OCI-LY7 (cell line): ENCODE results near the gene MMS22L. TPM values are rescaled to one million over a fixed set of nuclear protein-coding genes. Genes with fewer than 3 reads are reported as not detected.

Experiments used
- BruUV-seq: library from RNA; stranded (reverse); fragments of 400-500 nt; replicated peaks from 2 replicates; lab custom pipeline; 2021; lab: Mats Ljungman, UMichigan
- CTCF ChIA-PET: fragments of 300-600 bp; sonication (Branson Sonifier 250); formaldehyde crosslinking; loops from one replicate; lab custom pipeline; 2022; ENCODE audit warnings: antibody characterized with exemption; ENCODE audit not compliant: unreplicated experiment; lab: Charles Lee
- POLR2A ChIA-PET: fragments of 300-600 bp; sonication (Branson Sonifier 250); formaldehyde crosslinking; loops from one replicate; lab custom pipeline; 2022; ENCODE audit warnings: antibody characterized with exemption; lab: Charles Lee
- DNase-seq: peaks from one replicate; pipeline ENCODE4 v3.0.0-alpha.2; 2015; ENCODE audit warnings: low spot score
- H2AFZ ChIP-seq: fragments of 200-600 bp; sonication (generic), shearing (Covaris generic); 2 replicates; pipeline ENCODE4 v1.6.1; 2014; ENCODE audit warnings: mild to moderate bottlenecking, antibody characterized with exemption, low read length, moderate library complexity
- H3K27ac ChIP-seq: fragments of 200-600 bp; sonication (generic); 2 replicates; pipeline ENCODE4 v1.5.1; 2014; ENCODE audit warnings: mixed run types, low read depth, mild to moderate bottlenecking, moderate library complexity, low read length, inconsistent platforms; ENCODE audit not compliant: poor library complexity, severe bottlenecking
- H3K36me3 ChIP-seq: fragments of 200-600 bp; sonication (generic); 2 replicates; pipeline ENCODE4 v1.6.1; 2014; ENCODE audit warnings: mild to moderate bottlenecking, antibody characterized with exemption, low read length, moderate library complexity, mixed read lengths; ENCODE audit not compliant: insufficient read depth
- H3K4me1 ChIP-seq: fragments of 200-600 bp; sonication (generic); 2 replicates; pipeline ENCODE4 v1.5.1; 2014; ENCODE audit warnings: mild to moderate bottlenecking, low read length; ENCODE audit not compliant: insufficient read depth, poor library complexity, severe bottlenecking
- H3K4me2 ChIP-seq: fragments of 200-600 bp; sonication (generic); 2 replicates; pipeline ENCODE4 v1.6.1; 2014; ENCODE audit warnings: mild to moderate bottlenecking, low read length
- H3K4me3 ChIP-seq: fragments of 200-600 bp; sonication (generic); 2 replicates; pipeline ENCODE4 v1.5.1; 2014; ENCODE audit warnings: mild to moderate bottlenecking, low read depth, low read length; ENCODE audit not compliant: poor library complexity, severe bottlenecking
- H3K79me2 ChIP-seq: fragments of 200-600 bp; sonication (generic); 2 replicates; pipeline ENCODE4 v1.6.1; 2016; ENCODE audit warnings: low read depth, mild to moderate bottlenecking, low read length, moderate library complexity, mixed read lengths; ENCODE audit not compliant: insufficient read depth
- H3K9me2 ChIP-seq: fragments of 200-600 bp; sonication (generic); 2 replicates; pipeline ENCODE4 v1.6.1; 2016; ENCODE audit warnings: mild to moderate bottlenecking, low read length, mixed read lengths; ENCODE audit not compliant: insufficient read depth
- H3K9me3 ChIP-seq: fragments of 200-600 bp; sonication (generic); 2 replicates; pipeline ENCODE4 v1.6.1; 2014; ENCODE audit warnings: mild to moderate bottlenecking, mixed run types, low read length, mixed read lengths
- H4K20me1 ChIP-seq: fragments of 200-600 bp; sonication (generic); 2 replicates; pipeline ENCODE4 v1.6.1; 2014; ENCODE audit warnings: mild to moderate bottlenecking, antibody characterized with exemption, low read length, moderate library complexity, mixed read lengths; ENCODE audit not compliant: insufficient read depth
- CTCF ChIP-seq: fragments of 200-600 bp; sonication (generic); conservative IDR thresholded peaks from 2 replicates; pipeline ENCODE4 v1.5.1; 2014; ENCODE audit warnings: mild to moderate bottlenecking, antibody characterized with exemption, low read length, moderate library complexity, mixed read lengths
- EZH2phosphoT487 ChIP-seq: fragments of 200-600 bp; sonication (generic); IDR thresholded peaks from 2 replicates; pipeline ENCODE4 v1.6.1; 2018; ENCODE audit warnings: low read depth, borderline replicate concordance, mild to moderate bottlenecking, mixed run types, antibody characterized with exemption, low read length, moderate library complexity, mixed read lengths
- intact Hi-C: fragments of 100-400 bp; cut with micrococcal nuclease; formaldehyde crosslinking; loops from one replicate; pipeline ENCODE4 v1.10.0; 2022; ENCODE audit not compliant: unreplicated experiment
- total RNA-seq, 2 experiments: library from RNA; depleted of rRNA in 1 of 2; stranded (reverse); fragments of >200 nt in 1 of 2; shearing (Covaris generic) in 1 of 2; gene quantifications; 2 replicates each; pipeline ENCODE4 v1.2.3, GENCODE V29; 2014 to 2022

MMS22L gene
- total RNA-seq, 2 experiments from 2014 or later = 50.2 to 62.3 TPM

GRCh38 chr6:97240222-97240621 lies 42.8 kb downstream of the MMS22L start:
- H3K9me3 ChIP-seq = no peaks in the 10 kb centered on the region
- intact Hi-C loops = no loop called here
- TF ChIP-seq CTCF = no peak
- TF ChIP-seq EZH2phosphoT487 = no peak
- no peaks in the 10 kb centered on the region for H4K20me1 ChIP-seq
- no peak overlapping the region for H3K4me2 ChIP-seq
- BruUV-seq = no TSS peak
- ChIA-PET CTCF (no interaction called here), POLR2A (no interaction called here)
- DNase-seq = no peak
- no peaks in the 10 kb centered on the region for H3K9me2 ChIP-seq
- H3K27ac ChIP-seq = no peak overlapping the region
- H3K36me3 ChIP-seq = peaks cover 88% of the 10 kb centered on the region
- no peak overlapping the region for H2AFZ ChIP-seq
- no peak overlapping the region for H3K4me3 ChIP-seq
- no peaks in the 10 kb centered on the region for H3K79me2 ChIP-seq
- no peaks in the 10 kb centered on the region for H3K4me1 ChIP-seq

- Histone ChIP-seq H3K4me3 (no peak overlapping the region), H2AFZ (no peak overlapping the region), H3K9me2 (no peaks in the 10 kb centered on the region), H3K9me3 (no peaks in the 10 kb centered on the region), H3K27ac (no peak overlapping the region), H3K79me2 (peaks cover 12% of the 10 kb centered on the region; the same call in 1 of the 2 replicates), H3K36me3 (peaks cover 95% of the 10 kb centered on the region), H4K20me1 (no peaks in the 10 kb centered on the region; the same call in 1 of the 2 replicates), H3K4me1 (no peaks in the 10 kb centered on the region), H3K4me2 (no peak overlapping the region)
- POLR2A ChIA-PET = no interaction called here
- TF ChIP-seq CTCF (no peak), EZH2phosphoT487 (no peak)
- DNase-seq = no peak
- CTCF ChIA-PET = no interaction called here
- intact Hi-C loops = no loop called here
- BruUV-seq = no TSS peak
Observed at GRCh38 chr6:97231911-97232310, 51.1 kb downstream of the MMS22L start.

GRCh38 chr6:97222903-97223302 lies 60.1 kb downstream of the MMS22L start:
- no peak for TF ChIP-seq EZH2phosphoT487
- no peak for TF ChIP-seq CTCF
- Histone ChIP-seq H4K20me1 (peaks cover 15% of the 10 kb centered on the region; the same call in 1 of the 2 replicates), H3K9me3 (no peaks in the 10 kb centered on the region), H3K27ac (no peak overlapping the region), H3K36me3 (peaks cover 70% of the 10 kb centered on the region), H2AFZ (no peak overlapping the region), H3K4me2 (no peak overlapping the region), H3K79me2 (peaks cover 37% of the 10 kb centered on the region), H3K4me3 (no peak overlapping the region), H3K9me2 (no peaks in the 10 kb centered on the region), H3K4me1 (no peaks in the 10 kb centered on the region)
- DNase-seq = no peak
- ChIA-PET CTCF (no interaction called here), POLR2A (interaction anchor here (0.6 to 1.1 kb wide), 2 partner anchors 13 to 178 kb away, joined by 3 to 4 read pairs; no protein-coding TSS in a partner anchor)
- BruUV-seq = no TSS peak
- intact Hi-C loops = no loop called here
